GM18520 (cell line): ENCODE data around the gene TSPAN4.

Experiments
- ATAC-seq: cut with Tn5 transposase; IDR thresholded peaks from one replicate; pipeline ENCODE4 v1.9.1; 2021; ENCODE audit not compliant: unreplicated experiment

Gene TSPAN4

DNA sequence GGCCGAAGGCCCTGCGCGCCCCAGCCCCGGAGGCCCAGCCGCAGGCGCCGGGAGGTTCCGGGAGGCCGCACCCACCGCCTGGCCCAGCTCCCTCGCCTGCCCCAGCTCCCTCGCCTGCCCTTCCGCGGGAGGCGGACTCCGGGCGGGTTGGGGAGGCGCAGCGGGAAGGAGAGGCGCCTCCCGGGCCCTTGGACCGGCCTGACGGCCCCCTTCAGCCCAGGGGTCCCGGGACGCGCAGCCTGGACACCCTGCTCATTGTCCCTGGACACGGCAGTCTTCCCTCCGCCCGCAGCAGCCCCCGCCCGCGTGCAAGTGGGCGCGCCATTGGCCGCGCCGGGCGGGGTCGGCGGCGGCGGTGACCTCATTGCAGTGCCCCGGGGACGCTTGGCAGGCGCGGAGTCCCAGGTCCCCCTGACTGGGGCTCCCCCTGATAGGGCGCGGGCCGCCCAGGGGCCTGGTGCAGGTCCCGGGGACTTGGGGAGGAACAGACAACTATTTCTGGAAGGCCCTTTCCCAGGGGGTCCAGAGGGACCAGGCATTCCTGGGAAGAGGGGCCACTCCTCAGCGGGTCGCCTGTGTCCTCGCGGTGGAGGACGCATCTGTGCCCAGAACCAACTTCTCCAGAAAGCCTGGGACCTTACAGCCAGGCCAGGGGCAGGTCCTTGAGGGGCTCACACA, 9.4 kb upstream of the TSPAN4 start:
- peak; percentile 18 for ATAC-seq

DNA sequence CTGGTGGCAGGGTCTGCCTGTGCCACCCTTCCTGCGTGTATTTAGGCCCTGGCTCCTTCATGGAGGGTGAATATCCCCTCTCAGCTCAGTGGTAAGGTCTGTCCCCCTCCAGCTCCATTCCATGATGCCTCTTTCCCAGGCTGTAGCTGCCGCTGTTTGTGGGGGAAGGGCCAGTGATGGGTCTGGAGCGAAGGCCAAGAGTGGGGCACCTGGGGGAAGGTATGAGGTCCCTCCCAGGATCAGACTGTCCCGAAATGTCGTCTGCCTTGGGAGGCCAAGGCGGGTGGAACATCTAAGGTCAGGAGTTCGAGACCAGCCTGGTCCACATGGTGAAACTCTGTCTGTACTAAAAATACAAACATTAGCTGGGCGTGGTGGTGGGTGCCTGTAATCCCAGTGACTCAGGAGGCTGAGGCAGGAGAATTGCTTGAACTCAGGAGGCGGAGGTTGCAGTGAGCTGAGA, 8.8 kb upstream of the TSPAN4 start:
- ATAC-seq, result no peak

DNA sequence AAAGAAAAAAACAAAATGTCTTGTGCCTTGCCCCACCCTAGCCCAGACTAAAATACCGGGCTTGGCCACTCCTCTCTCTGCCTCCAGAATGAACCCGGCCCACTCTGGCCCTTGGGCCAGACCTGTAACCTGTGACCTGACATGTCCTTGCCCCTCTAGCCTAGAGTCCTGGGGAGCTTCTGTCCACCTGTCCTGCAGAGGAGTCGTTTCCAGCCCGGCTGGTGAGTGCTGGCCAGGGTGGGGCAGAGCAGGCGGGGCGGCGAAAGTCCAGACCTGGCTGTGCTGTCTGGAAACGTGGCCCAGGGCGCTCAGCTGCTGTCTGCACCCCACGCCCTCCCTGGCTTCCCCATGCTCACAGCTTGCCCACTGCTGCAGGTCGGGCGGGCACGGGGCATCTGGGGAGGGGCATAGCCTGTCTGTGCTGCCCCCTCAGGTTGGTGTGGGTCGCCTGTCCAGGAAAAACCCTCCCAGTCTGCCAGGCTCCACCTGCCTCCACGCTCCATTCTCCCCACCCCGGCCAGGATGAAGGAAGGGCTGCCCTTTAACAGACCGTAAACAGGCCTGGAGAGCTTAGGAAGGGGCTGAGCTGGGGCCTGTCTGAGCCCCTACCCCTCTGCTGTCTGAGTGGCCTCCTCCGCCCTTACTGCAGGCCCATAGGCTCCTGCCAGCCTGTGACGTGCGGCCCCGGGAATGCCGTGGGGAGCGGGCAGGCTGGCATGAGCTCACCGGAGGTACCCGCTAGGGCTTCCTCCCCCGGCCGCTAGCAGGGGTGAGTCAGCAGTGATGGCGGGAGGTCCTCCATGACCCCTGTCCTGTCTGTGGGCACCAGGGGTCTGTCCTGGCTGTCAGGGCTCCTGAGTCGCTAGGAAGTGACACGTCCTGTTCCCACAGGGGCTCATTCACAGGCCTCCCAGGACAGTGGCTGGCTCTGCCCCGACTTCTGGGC, 8.0 kb upstream of the TSPAN4 start:
- no peak for ATAC-seq

DNA sequence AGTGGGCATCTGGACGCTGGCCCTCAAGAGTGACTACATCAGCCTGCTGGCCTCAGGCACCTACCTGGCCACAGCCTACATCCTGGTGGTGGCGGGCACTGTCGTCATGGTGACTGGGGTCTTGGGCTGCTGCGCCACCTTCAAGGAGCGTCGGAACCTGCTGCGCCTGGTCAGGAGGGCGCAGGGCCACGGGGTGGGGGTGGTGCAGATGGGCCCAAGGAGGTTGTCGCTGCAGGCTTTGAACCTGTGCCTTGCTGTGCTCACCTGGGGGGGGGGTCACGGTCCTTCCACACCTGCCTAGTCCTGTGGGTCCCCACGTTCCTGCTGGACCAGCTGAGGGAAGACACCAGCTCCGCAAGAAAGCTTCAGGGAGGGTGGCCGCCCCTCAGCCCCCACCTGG, 6.4 kb upstream of the TSPAN4 start:
- no peak for ATAC-seq

DNA sequence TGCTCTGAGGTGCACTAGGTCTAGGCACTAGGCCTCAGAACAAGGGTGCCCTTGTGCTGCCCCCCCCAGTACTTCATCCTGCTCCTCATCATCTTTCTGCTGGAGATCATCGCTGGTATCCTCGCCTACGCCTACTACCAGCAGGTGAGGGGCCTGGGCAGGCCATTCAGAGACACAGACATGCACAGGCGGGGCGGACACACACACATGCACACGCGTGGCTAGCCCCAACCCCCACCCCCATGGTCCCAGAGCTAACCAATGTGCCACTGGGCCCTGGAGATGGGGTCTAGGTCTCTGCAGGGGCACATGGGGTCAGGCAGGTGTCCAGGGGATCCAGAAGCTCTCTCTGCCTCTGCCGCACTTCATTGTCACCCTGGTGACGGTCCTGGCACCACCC, 6.0 kb upstream of the TSPAN4 start:
- ATAC-seq, result no peak

DNA sequence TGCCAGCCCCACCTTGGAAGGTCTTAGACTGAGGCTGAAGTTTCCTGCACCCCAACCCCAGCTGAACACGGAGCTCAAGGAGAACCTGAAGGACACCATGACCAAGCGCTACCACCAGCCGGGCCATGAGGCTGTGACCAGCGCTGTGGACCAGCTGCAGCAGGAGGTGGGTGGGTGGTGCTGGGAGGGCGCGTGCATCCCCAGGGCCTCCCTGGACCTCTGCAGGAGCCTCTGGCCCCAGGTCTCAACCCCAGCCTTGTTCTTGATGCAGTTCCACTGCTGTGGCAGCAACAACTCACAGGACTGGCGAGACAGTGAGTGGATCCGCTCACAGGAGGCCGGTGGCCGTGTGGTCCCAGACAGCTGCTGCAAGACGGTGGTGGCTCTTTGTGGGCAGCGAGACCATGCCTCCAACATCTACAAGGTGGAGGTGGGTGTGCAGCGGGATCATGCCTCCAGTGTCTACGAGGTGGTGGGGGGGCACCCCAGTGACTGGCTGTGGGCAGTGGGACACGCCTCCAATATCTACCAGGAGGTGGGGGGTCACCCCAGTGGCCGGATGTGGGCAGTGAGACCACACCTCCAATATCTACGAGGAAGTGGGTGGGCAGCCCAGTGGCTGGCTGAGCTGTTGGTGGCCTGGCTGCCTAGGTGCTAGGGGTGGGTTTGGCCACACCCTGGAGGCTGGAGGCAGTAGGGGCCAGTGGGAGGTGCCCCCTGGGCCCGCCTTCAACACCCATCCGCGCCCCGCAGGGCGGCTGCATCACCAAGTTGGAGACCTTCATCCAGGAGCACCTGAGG, 5.3 kb upstream of the TSPAN4 start:
- ATAC-seq, result no peak

DNA sequence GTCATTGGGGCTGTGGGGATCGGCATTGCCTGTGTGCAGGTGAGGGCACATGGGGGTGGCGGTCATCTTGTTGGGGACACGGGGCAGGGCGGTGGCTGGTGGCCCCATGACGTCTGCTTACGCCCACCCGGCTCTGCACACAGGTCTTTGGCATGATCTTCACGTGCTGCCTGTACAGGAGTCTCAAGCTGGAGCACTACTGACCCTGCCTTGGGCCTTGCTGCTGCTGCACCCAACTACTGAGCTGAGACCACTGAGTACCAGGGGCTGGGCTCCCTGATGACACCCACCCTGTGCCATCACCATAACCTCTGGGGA, 4.7 kb upstream of the TSPAN4 start:
- no peak for ATAC-seq

DNA sequence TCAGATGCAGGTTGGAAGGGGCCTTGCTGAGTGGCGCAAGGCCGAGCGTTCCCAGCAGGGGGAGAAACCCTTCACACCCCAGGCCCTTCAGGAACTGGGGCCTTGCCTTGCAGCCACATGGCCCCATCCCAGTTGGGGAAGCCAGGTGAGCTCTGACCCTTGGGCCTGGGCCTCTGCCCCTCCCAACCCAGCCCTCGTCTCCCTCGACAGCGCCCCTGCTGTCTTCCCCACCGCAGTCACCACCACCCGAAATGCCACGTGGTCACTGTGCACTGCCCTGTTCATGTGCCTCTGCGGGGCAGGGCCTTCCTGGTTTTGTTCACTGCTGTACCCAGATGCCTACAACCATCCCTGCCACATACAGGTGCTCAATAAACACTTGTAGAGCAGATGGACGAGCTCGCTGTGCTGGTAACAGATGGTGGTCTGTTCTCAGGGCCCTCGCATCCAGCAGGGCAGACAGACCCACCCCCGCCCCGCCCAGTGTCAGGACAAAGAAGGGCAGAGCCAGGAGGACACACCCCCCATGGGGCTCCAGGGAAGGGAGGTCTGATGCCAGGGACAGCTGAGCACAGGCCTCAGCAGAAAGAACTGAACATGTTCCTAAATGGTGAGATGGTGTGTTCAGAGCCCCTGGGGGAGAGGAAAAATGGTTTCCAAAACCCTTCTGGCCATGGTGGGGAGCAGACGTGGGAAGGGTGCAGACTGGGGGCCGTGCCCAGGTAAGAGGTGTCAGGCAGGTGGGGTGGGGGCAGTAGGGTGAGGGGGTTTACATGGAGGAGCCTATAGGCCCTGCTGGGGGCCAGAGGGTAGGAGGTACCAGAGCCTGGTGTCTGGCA, 4.0 kb upstream of the TSPAN4 start:
- ATAC-seq, result no peak

DNA sequence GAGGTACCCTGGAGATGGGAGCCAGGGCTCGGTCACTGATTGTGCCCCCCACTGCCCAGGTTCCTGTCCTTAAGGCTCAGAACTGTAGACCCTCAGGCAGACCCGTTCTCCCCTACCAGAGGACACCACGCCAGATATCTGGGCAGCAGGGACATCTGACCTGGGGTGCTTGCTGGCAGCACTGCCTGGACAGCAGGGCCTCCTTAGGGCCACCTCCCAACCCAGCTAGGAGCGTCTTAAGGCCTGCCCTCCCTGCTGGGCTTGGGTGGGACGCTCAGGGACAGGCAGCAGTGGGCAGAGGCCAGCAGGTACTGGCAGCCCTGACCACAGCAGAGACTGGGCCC, 3.4 kb upstream of the TSPAN4 start:
- ATAC-seq, result no peak

DNA sequence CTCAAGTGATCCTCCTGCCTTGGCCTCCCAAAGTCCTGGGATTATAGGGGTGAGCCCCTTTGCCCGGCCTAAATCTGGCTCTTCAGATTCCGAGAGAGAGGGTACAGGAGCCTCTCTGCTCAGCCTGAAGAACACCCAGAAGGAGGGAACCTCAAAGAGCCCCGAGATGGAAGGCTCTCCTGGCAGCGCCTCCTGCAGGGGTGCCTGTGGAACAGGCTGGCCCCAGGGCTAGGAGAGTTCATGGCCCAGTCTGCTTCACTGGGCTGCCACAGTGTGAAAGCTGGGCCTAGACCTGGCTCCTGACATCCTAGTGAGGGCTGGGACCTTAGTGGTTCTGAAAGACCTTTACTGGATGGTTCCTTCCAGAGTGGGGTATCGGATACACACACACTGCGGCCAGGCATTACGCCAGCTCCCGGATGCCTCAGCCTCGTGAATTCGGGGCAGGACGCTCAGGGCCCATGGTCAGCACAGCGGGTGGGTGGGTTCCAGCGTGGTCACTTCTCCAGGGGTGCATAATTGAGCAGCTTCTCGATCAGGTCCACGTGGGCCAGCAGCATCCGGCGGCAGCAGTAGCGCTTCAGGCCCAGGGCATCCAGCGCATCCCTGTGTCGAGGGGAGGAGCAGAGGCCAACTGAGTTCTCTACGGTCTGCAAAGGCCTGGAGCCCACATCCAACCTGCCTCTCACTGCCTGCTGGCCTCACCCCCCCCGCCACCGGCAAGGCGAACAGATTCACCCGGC, 2.6 kb upstream of the TSPAN4 start:
- no peak for ATAC-seq

DNA sequence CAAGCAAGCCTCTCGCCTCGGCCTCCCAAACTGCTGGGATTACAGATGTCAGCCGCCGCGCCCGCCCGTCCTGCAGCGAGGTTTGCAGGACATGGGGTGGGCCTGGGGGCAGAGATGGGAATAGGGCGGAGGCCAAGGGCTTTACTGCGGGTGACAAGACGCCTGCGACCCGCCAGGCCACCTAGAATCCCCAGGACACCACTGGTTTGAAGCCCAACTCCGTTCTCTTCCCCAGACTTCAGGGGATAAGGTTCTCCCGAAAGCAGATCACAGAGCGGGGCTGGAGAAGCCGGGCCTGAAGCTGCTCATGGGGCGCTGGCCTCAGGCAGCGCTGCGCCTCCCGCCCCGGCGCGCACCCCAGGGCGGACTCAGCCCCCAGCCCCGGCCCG, 677 bp upstream of the TSPAN4 start:
- ATAC-seq, result no peak

DNA sequence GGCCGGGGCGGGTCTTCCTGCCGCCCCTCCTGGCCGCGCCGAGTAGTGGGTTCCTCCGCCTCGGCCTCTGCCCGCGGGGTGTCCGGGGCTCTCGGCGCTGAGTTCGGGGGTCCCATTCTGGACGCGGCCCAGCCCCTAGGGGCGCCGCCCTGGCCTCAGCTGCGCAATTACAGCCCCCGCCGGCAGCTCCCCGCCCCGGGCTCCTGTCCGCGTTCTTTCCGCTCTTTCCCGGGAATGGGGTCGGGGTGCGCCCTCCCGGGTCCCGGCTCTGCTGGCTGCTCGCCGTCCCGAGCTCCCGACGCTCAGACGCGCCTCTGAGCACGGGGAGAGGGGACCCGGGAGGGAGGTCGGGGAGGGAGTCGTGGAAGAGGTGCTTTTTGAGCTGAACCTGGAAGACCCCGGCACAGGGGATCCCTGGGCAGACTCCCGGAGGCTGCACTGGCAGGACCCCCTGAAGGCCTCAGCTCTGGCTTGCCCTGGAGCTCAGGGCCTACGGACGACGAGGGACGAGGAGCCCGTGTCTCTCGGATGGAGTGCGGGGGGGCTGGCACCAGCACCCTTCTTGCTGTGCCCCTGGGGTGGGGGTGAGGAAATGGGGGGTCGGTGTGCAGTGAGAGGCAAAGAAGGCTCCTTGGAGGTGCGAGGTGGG, 558 bp downstream of the TSPAN4 start:
- ATAC-seq, result no peak

DNA sequence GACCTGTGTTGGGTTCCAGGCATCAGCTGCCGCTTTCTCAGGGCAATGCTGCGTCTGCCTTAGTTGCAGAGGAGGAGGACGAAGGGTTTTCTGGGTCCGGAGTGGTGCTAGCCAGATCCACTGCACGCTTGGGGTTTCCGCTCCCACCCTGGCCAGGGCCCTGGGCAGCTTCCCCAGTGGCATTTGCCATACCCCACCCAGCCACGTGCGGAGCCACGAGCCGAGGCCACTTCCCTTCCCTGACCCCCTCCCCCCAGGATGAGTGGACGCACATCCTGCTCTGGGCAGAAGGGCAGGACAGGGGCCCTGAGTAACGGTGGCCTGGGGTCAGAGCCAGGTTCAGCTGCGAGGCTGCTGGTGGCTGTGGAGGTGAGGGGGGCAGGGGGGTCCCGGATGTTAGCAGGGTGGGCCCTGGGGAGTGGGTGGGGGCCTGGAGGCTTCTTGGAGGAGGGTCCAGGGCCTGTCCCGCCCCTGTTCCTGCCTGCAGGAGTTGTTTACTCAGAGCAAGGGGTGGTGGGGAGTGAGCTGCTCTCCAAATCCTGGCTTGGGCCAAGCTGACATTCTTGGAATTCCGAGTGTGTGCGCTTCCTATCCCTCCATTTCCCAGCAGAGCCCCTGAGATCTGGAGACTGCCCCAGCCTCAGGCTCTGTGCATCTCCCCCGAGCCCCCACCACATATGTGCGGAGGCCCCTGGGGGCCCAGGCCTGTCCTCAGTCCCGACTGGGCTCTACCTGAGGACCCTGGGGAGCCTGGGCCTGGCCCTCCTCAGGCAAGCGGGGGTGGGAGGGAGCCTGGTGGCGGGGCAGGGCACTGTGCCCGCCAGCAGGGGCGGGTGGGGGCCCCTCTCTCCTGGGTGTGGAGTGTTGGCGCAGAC, 1.4 kb downstream of the TSPAN4 start:
- no peak for ATAC-seq

DNA sequence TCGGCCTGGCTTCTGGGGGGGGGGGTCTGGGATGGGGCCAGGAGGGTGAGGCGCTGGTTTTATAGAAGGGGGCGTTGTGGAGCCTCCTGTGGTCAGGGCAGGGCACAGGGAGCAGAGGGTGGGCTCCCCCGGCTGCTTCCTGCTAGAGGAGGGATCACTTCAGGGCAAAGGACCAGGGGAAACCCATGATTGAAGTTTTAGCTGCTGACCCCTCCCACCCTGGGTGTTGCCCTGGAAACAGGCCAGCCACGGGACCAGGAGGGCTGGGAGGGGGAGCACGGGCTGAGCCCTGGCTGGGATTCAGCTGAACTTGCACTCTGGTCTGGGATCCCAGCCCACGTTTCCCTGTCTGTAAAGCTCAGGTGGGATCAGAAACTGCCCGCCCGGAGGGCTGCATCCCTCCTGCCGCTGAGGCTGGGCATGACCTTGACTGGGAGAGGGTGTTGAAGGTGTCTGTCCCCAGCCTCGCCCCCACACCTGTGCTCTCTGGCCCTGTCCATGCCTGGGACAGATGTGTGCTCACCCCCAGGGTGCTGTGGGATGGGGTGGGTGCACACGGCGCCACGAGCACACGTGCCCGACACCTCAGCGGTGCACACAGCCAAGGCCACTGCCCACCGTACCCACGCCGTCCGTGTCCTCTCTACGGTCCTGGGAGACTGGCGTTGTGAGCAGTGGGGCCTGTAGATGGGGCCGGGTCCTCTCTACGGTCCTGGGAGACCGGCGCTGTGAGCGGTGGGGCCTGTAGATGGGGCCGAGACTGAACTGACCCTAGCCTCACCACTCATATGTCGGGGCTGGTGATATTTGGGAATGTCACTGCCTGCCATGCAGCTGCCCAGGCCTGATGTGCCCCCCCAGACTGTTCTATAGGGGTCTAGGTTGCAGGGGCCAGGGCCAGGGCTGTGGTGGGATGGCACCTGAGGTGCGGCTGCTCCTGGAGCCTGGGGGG, 2.3 kb downstream of the TSPAN4 start:
- ATAC-seq, result no peak

DNA sequence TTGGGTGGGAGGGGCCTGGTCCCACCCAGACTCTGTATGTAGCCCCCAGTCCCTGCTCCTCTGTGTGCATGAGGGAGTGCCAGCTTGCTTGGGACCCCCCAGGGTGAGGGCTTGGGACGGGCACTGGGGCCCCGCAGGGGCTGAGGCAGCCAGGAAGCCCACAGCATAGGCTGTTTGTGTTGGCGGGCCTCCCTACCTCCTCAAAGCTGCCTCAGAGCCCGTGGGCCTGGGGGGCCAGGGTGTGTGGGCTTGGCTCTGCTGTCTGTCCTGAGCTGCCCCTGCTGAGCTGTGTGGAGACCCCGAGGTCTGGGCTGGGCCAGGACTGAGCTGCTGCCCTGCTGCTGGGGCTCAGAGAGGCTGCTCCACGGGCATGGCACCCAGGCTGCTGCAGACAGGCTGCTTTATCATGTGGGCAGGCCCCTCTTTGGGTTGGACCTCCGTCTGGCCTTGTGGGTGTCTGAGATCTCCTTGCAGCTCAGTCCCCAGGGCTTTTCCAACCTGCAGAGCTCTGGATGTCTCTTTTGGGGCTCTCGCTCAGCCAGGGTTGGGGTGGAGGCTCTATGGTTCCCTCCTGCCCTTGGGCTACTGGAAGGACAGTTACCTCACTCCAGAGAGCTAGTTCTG, 3.3 kb downstream of the TSPAN4 start:
- no peak for ATAC-seq

DNA sequence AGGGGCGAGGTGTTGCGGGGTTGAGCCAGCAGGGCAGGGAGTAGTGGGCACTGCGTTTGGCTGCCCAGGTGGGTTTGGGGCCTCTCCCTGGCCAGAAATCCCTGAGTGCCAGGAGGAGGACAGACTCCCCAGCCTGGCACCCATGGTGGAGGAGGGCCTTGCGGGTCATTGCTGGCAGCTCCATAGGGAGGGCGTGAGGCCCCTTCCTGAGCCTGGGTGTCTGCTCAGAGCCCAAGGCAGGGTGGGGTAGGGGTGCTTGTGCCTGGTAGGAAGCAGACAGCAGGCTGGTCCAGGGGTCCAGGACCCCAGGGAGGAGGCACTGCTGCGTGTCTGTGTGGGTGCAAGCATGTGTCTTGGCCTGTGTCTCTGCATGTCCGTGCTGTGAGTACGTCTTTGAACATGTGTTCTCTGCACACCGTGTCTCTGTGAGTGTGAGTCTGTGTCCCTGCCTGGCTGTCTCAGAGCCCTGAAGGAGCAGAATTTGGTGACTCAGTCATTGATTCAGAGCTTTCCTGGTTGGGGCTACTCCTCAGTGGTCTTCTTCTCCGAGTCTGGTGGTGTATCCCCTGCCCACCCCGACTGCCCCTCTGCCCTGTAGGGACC, 3.9 kb downstream of the TSPAN4 start:
- ATAC-seq, result no peak

DNA sequence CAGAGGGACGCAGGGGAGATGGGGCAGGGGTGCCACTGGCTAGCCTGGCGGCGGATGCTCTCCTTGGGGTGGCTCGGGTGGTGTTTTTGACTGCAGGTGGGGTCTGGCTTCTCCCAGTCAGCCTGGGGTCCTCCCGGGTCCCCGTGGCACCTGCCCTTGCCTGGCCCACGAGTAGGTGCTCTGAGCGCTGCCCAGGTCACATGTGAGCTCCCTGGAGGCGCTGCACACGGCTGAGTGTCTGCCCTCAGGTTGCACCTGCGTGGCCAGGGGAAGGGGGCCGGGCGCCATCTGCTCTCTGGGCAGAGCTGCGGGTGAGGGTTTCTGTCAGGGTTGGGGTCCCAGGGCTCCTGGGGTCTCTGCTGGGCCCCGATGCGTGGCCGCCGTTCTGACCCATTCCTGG, 5.2 kb downstream of the TSPAN4 start:
- no peak for ATAC-seq
